IPS-15b (cell line): Measurements from ENCODE around the gene CEACAM20.
"Not testable (repeated sequence)": the region's sequence is repeated elsewhere in the genome, so short reads cannot be mapped to it uniquely, and the experiment has no call there.

Experiments
- H3K27me3 ChIP-seq: one replicate; pipeline ENCODE4 v1.6.1; 2013; ENCODE audit warnings: low read length; ENCODE audit not compliant: control insufficient read depth, insufficient read depth
- H3K36me3 ChIP-seq: one replicate; pipeline ENCODE4 v1.6.1; 2013; ENCODE audit warnings: low read length; ENCODE audit not compliant: control insufficient read depth, insufficient read depth
- H3K4me1 ChIP-seq: one replicate; pipeline ENCODE4 v1.6.1; 2013; ENCODE audit warnings: mild to moderate bottlenecking, low read length; ENCODE audit not compliant: control insufficient read depth, insufficient read depth
- H3K4me3 ChIP-seq: one replicate; pipeline ENCODE4 v1.5.1; 2013; ENCODE audit warnings: low read depth, low read length
- H3K9ac ChIP-seq: one replicate; pipeline ENCODE4 v1.6.1; 2013; ENCODE audit warnings: low read depth, mild to moderate bottlenecking, low read length
- H3K9me3 ChIP-seq: one replicate; pipeline ENCODE4 v1.6.1; 2013; ENCODE audit warnings: mild to moderate bottlenecking, low read length; ENCODE audit not compliant: control insufficient read depth, insufficient read depth

Gene CEACAM20

DNA sequence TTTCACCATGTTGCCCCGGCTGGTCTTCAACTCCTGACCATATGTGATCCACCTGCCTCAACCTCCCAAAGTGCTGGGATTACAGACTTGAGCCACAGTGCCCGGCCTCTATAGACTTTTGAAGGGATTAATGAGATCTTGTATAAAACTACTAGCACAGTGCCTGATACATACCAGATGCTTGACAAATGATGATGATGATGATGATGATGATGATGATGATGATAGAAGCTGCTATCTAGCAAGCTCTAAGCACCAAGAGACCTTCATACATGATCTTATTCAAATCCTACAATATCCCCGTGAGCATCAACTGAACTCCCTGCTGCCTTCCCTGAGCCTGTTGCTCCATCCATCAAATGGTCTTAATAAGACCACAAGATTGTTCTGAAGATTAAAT, 14.4 kb downstream of the CEACAM20 start:
- Histone ChIP-seq H3K9ac (no peak overlapping the region), H3K9me3 (peaks cover 4% of the 10 kb centered on the region), H3K27me3 (peaks cover 2% of the 10 kb centered on the region), H3K36me3 (no peaks in the 10 kb centered on the region), H3K4me3 (no peak overlapping the region), H3K4me1 (no peaks in the 10 kb centered on the region)

- H3K9ac ChIP-seq: no peak overlapping the region
- no peaks in the 10 kb centered on the region for H3K36me3 ChIP-seq
- H3K27me3 ChIP-seq: no peaks in the 10 kb centered on the region
- H3K4me1 ChIP-seq: no peaks in the 10 kb centered on the region
- H3K9me3 ChIP-seq: peaks cover 4% of the 10 kb centered on the region
- no peak overlapping the region for H3K4me3 ChIP-seq
These were observed 16.9 kb downstream of the CEACAM20 start for GRCh38 chr19:44512326-44513298.

DNA sequence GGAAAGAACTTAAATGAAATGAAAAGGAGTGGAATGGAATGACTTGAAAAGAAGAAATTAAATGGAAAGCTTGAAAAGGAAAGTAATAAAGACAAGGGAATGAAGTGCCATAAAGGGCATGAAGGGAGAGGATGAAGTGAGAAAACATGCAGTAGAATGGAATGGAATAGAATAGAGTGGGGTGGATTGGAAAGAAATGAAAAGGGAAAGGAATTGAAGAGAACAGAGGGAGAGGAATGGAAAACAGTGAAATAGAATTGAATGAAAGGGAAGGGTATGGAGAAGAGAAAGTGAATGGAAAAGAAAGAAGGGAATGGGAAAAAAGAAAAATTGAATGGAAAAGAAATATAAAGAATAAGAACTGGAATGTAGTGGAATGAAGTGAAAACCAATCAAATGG, 20.0 kb downstream of the CEACAM20 start:
- Histone ChIP-seq H3K27me3 (no peaks in the 10 kb centered on the region), H3K9ac (no peak overlapping the region), H3K4me1 (no peaks in the 10 kb centered on the region), H3K36me3 (no peaks in the 10 kb centered on the region), H3K9me3 (peaks cover 4% of the 10 kb centered on the region), H3K4me3 (no peak overlapping the region)

DNA sequence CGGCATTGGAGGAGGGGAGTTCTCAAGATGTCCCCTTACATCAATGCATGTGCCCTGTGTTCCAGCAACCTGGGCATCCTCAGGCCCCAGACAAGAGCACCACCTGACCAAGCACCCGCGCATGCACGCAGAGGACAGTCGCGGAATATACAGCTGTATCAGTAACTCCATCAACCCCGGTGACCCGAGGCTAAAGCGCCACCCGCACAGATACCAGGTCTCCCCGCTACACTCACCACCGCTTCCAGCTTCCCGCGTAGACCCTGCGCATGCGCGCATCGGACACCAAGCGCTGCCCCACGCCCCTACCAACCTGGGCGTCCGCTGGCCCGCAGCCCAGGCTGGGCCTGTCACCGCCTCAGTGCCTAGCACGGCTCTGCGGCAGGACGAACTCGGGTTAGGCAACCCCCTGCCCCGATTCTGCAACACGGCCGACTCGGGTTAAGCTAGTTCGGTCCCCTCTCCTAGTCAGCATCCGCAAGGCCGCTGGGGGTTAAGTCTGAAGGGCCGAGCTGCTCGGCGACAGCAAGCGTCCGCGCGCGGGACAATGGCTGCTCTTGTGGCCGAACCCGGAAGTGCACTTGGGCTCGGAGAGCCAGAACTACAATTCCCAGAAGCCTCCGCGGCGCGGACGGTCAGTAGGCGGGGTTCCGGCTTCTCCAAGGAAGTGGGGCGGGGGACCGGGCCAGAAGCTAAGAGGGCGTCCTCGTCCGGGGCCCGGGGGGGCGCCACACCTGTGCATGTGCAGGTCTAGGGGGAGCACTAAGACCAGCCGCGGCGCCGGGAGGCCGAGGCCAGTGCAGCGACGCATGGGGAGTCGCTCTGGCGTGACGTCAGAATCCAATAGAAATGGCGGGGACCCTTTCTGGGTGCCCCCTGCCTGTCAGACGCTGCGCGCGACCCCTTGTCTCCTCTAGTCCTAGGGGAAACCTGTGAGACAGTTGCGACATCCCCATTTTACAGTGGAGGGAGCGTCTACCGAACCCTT, 29.2 kb downstream of the CEACAM20 start, which contains the start of gene ZNF180:
TSS of gene ZNF180 (minus strand) at position 561 of the 988 bp plus-strand sequence. CDS start 3,188 bp downstream, outside the sequence.
- no peaks in the 10 kb centered on the region for H3K4me1 ChIP-seq
- no peaks in the 10 kb centered on the region for H3K27me3 ChIP-seq
- H3K9ac ChIP-seq: peak within 1 kb of the TSS; percentile 57
- H3K4me3 ChIP-seq: peak within 1 kb of the TSS; percentile 95
- peaks cover 6% of the 10 kb centered on the region for H3K9me3 ChIP-seq
- peaks cover 13% of the 10 kb centered on the region for H3K36me3 ChIP-seq

GRCh38 chr19:44499559-44499958, 29.9 kb downstream of the CEACAM20 start:
- Histone ChIP-seq H3K36me3 (peaks cover 20% of the 10 kb centered on the region), H3K4me1 (no peaks in the 10 kb centered on the region), H3K9ac (peak overlapping the region; percentile 14), H3K9me3 (peaks cover 12% of the 10 kb centered on the region), H3K4me3 (peak overlapping the region; percentile 95), H3K27me3 (no peaks in the 10 kb centered on the region)

GRCh38 chr19:44498988-44499387, 30.5 kb downstream of the CEACAM20 start:
- no peaks in the 10 kb centered on the region for H3K27me3 ChIP-seq
- H3K9ac ChIP-seq: no peak overlapping the region
- peak overlapping the region; percentile 95 for H3K4me3 ChIP-seq
- H3K9me3 ChIP-seq: peaks cover 12% of the 10 kb centered on the region
- H3K4me1 ChIP-seq: no peaks in the 10 kb centered on the region
- H3K36me3 ChIP-seq: peaks cover 24% of the 10 kb centered on the region

GRCh38 chr19:44496711-44497110, 32.8 kb downstream of the CEACAM20 start:
- Histone ChIP-seq H3K9ac (no peak overlapping the region), H3K36me3 (peaks cover 38% of the 10 kb centered on the region), H3K27me3 (no peaks in the 10 kb centered on the region), H3K9me3 (peaks cover 28% of the 10 kb centered on the region), H3K4me3 (no peak overlapping the region), H3K4me1 (no peaks in the 10 kb centered on the region)

DNA sequence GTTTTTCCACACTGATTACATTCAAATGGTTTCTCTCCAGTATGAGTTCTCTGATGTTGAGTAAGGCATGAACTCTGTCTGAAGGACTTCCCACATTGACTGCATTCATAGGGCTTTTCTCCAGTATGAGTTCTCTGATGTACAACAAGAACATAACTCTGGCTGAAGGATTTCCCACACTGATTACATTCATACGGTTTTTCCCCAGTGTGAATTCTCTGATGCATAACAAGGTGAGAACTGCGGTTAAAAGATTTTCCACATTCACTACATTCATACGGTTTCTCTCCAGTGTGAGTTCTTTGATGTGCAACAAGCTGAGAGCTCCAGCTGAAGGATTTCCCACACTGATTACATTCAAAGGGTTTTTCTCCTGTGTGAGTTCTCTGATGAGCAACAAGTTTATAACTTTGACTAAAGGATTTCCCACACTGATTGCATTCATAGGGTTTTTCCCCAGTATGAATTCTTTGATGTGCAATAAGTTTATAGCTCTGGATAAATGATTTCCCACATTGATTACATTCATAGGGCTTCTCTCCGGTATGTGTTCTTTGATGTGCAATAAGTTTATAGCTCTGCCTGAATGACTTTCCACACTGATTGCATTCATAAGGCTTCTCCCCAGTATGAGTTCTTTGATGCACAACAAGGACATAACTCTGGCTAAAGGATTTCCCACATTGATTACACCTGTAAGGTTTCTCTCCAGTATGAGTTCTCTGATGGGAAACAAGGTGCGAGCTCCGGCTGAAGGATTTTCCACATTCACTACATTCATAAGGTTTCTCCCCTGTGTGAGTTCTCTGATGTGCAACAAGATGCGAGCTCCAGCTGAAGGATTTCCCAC, 52.7 kb downstream of the CEACAM20 start:
- no peaks in the 10 kb centered on the region for H3K27me3 ChIP-seq
- no peak overlapping the region for H3K9ac ChIP-seq
- H3K9me3 ChIP-seq: peaks cover 85% of the 10 kb centered on the region
- H3K4me3 ChIP-seq: no peak overlapping the region
- peaks cover 23% of the 10 kb centered on the region for H3K36me3 ChIP-seq
- H3K4me1 ChIP-seq: no peaks in the 10 kb centered on the region

DNA sequence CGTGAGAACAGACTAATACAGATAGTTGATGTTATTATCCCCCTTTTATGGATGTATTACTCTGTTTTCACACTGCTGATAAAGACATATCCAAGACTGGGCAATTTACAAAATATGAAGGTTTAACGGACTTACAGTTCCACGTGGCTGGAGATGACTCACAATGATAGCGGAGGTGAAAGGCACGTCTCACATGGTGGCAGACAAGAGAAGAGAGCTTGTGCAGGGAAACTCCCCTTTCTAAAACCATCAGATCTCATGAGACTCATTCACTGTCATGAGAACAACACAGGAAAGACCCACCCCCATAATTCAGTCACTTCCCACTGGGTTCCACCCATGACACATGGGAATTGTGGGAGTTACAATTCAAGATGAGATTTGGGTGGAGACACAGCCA, 60.7 kb downstream of the CEACAM20 start:
- H3K4me3 ChIP-seq, H3K27me3 ChIP-seq, H3K9ac ChIP-seq, H3K36me3 ChIP-seq, H3K4me1 ChIP-seq: not testable (repeated sequence)
- peaks cover 15% of the 10 kb centered on the region for H3K9me3 ChIP-seq

DNA sequence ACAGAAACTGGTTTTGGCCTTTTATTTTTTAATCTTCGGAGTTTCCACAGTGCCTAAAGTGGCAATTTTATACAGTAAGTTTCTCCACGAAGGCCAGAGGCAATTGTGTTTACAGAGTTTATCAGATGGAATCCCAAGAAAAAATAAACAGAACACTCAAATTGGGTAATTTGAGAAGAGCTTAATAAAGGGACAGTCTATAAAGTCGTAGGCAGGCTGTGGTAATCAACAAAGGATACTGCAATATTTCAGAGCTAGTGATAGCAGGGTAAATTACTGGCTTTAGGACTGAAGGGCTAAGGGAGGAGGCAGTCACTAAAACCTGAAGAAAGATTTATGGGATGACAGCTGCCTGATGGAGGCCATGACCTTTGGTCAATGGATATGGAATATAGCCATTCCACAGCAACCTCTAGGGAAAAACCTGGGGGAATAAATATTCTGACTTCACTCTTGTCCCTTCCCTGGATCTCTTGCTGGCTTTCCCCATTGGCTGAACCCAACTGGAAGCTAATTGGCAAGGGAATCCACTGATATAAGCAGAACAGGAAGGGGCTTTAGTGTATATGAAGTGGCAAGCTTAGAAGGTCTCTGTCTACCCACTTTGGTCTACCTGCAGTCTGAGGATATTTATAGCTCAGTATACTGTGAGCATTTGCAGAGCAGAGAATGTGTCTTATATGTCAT, 66.7 kb downstream of the CEACAM20 start:
- H3K4me3 ChIP-seq, H3K9me3 ChIP-seq, H3K27me3 ChIP-seq, H3K36me3 ChIP-seq, H3K4me1 ChIP-seq, H3K9ac ChIP-seq: not testable (repeated sequence)
